ENCODE results near the gene NPR2.

DNA sequence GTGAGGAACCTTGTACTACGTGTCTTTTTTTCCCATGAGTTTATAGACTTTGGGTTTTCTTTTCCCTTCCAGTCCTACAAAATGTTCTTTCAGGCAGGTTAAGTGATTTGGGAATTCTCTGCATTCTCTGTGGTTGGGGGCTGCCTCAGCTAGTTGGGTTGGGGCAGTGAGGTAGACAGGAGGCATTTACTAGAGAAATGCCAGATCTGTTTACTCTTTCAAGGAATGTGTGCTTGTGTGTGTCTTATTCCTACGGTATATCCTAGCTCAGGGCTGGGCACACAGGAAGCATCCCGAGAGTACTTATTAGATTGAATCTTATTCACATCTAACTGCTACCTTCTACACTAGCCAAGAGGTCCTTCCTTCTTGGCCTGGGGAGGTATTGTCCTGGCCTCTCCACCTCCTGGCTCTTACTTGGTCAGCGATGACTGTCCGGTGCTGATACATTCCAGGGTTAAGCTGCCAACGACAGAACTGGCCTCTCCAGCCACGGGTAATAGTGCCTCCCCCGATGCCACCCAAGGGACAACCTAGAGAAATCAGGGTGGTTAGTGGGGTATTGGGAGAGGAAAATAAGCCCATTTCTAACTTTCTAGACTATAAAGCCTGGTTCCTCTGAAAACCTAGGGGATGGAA is 47.4 kb upstream of the NPR2 start:
- TF ChIP-seq POLR2A (IDR thresholded peaks at IDR 0.05; ENCODE audit: low read depth, low read length) (no peak), EZH2 (IDR thresholded peaks at IDR 0.05; ENCODE audit: borderline replicate concordance, low read depth, low read length, severe bottlenecking) (no peak), POLR2AphosphoS5 (IDR thresholded peaks at IDR 0.05; ENCODE audit: insufficient read depth, low read depth, low read length) (no peak), JUN (IDR thresholded peaks at IDR 0.05; ENCODE audit: borderline replicate concordance, insufficient read depth, insufficient read length, low read depth) (no peak), FOS (IDR thresholded peaks at IDR 0.05; ENCODE audit: borderline replicate concordance, insufficient read depth, low read length) (no peak), GATA2 (IDR thresholded peaks at IDR 0.05; ENCODE audit: insufficient read depth, insufficient read length, low read depth, low read length) (no peak)
- TF ChIP-seq, protein P1, sequence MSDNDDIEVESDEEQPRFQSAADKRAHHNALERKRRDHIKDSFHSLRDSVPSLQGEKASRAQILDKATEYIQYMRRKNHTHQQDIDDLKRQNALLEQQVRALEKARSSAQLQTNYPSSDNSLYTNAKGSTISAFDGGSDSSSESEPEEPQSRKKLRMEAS (IDR thresholded peaks at IDR 0.05; ENCODE audit: insufficient read depth, insufficient read length): no peak
- TF ChIP-seq, protein P2, sequence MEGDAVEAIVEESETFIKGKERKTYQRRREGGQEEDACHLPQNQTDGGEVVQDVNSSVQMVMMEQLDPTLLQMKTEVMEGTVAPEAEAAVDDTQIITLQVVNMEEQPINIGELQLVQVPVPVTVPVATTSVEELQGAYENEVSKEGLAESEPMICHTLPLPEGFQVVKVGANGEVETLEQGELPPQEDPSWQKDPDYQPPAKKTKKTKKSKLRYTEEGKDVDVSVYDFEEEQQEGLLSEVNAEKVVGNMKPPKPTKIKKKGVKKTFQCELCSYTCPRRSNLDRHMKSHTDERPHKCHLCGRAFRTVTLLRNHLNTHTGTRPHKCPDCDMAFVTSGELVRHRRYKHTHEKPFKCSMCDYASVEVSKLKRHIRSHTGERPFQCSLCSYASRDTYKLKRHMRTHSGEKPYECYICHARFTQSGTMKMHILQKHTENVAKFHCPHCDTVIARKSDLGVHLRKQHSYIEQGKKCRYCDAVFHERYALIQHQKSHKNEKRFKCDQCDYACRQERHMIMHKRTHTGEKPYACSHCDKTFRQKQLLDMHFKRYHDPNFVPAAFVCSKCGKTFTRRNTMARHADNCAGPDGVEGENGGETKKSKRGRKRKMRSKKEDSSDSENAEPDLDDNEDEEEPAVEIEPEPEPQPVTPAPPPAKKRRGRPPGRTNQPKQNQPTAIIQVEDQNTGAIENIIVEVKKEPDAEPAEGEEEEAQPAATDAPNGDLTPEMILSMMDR (IDR thresholded peaks at IDR 0.05; ENCODE audit: extremely low read depth in 1 of 2, insufficient read depth in 1 of 2, low read depth in 1 of 2, low read length in 2 of 2): no peak
